SK-N-SH treated with all-trans-retinoic acid at 6 μM for 48 hours (cell line): ENCODE results near the gene TH.

Source experiments
- ARNTL ChIP-seq: fragments of 450-650 bp; formaldehyde crosslinking; IDR thresholded peaks from 2 replicates; pipeline ENCODE4 v1.5.0; 2020; ENCODE audit warnings: low read depth, mild to moderate bottlenecking, moderate library complexity, borderline replicate concordance
- BACH2 ChIP-seq: fragments of 250-450 bp; sonication (Bioruptor Pico); IDR thresholded peaks from 2 replicates; pipeline ENCODE4 v1.9.0; 2021; ENCODE audit warnings: mild to moderate bottlenecking, borderline replicate concordance
- CREB5 ChIP-seq: fragments of 250-450 bp; sonication (Bioruptor Pico); IDR thresholded peaks from 2 replicates; pipeline ENCODE4 v1.5.1; 2020; ENCODE audit warnings: low read depth, mild to moderate bottlenecking, moderate library complexity
- CSDC2 ChIP-seq: fragments of 250-450 bp; sonication (Bioruptor Pico); IDR thresholded peaks from 2 replicates; pipeline ENCODE4 v1.5.0; 2020; ENCODE audit warnings: mild to moderate bottlenecking, moderate library complexity
- ISL1 ChIP-seq: fragments of 250-450 bp; sonication (Bioruptor Pico); IDR thresholded peaks from 2 replicates; pipeline ENCODE4 v2.1.2; 2022; ENCODE audit warnings: mild to moderate bottlenecking, moderate library complexity
- OSR1 ChIP-seq: fragments of 250-450 bp; sonication (Bioruptor Pico); IDR thresholded peaks from 2 replicates; pipeline ENCODE4 v1.8.0; 2022; ENCODE audit warnings: moderate library complexity, mild to moderate bottlenecking, inconsistent platforms
- RARB ChIP-seq: fragments of 250-450 bp; sonication (Bioruptor Pico); IDR thresholded peaks from 2 replicates; pipeline ENCODE4 v1.8.0; 2021; ENCODE audit warnings: mild to moderate bottlenecking, moderate library complexity
- TOX ChIP-seq: fragments of 250-450 bp; sonication (Bioruptor Pico); IDR thresholded peaks from 2 replicates; pipeline ENCODE4 v1.8.0; 2021; ENCODE audit warnings: mild to moderate bottlenecking, moderate library complexity, borderline replicate concordance
- ZFP3 ChIP-seq: fragments of 250-450 bp; sonication (Bioruptor Pico); IDR thresholded peaks from 2 replicates; pipeline ENCODE4 v1.5.0; 2020; ENCODE audit warnings: mild to moderate bottlenecking, moderate library complexity
- ZFP30 ChIP-seq: fragments of 450-650 bp; formaldehyde crosslinking; IDR thresholded peaks from 2 replicates; pipeline ENCODE4 v1.5.0; 2022; ENCODE audit warnings: mild to moderate bottlenecking, moderate library complexity
- ZNF70 ChIP-seq: fragments of 450-650 bp; formaldehyde crosslinking; IDR thresholded peaks from 2 replicates; pipeline ENCODE4 v1.5.0; 2020; ENCODE audit warnings: mild to moderate bottlenecking, moderate library complexity
- TF ChIP-seq, protein P1 (sequence below): fragments of 250-450 bp; sonication (Bioruptor Pico); IDR thresholded peaks from 2 replicates; pipeline ENCODE4 v1.8.0; 2020; ENCODE audit warnings: mild to moderate bottlenecking, moderate library complexity, borderline replicate concordance
- TF ChIP-seq, protein P2 (sequence below): fragments of 250-450 bp; sonication (Bioruptor Pico); IDR thresholded peaks from 2 replicates; pipeline ENCODE4 v1.5.1; 2021; ENCODE audit warnings: mild to moderate bottlenecking, moderate library complexity

DNA sequence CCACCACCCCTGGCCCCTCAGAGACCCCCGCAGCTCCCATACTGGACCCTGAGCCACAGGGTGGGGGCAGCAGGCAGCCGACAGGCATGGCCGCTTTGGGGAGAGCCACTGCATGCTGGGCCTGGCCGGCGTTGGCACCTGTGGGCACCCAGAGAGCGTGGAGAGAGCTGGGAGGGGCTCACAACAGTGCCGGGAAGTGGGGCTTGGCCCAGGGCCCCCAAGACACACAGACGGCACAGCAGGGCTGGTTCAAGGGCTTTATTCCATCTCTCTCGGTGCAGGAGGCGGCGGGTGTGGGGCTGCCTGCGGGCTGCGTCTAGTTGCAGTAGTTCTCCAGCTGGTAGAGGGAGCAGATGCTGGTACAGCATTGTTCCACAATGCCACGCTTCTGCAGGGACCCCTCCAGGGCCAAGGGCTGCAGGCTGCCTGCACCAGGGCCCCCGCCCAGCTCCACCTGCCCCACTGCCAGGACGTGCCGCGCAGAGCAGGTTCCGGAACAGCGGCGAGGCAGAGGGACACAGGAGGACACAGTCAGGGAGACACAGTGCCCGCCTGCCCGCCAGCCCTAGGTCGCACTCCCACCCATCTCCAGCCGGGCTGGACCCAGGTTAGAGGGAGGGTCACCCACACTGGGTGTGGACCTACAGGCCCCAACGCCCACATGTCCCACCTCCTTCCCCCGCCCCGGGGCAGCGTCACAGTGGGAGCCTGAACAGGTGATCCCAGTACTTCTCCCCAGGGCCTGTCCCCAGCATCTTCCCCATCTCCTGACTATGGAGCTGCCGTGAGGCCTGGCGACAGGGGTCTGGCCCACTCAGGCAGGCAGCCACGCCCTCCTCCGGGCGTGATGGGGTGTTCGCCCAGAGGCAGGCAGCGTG, 11.8 kb downstream of the TH start:
- TF ChIP-seq RARB (CRISPR knock-in tag) (no peak), ISL1 (no peak), OSR1 (CRISPR knock-in tag) (no peak), CREB5 (CRISPR knock-in tag) (no peak), ZNF70 (CRISPR knock-in tag) (no peak), BACH2 (CRISPR knock-in tag) (no peak), ZFP30 (no peak), CSDC2 (no peak), TOX (no peak), ZFP3 (CRISPR knock-in tag) (no peak), ARNTL (no peak)
- TF ChIP-seq, protein P1, sequence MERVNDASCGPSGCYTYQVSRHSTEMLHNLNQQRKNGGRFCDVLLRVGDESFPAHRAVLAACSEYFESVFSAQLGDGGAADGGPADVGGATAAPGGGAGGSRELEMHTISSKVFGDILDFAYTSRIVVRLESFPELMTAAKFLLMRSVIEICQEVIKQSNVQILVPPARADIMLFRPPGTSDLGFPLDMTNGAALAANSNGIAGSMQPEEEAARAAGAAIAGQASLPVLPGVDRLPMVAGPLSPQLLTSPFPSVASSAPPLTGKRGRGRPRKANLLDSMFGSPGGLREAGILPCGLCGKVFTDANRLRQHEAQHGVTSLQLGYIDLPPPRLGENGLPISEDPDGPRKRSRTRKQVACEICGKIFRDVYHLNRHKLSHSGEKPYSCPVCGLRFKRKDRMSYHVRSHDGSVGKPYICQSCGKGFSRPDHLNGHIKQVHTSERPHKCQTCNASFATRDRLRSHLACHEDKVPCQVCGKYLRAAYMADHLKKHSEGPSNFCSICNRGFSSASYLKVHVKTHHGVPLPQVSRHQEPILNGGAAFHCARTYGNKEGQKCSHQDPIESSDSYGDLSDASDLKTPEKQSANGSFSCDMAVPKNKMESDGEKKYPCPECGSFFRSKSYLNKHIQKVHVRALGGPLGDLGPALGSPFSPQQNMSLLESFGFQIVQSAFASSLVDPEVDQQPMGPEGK (CRISPR knock-in tag), result no peak
- TF ChIP-seq, protein P2, sequence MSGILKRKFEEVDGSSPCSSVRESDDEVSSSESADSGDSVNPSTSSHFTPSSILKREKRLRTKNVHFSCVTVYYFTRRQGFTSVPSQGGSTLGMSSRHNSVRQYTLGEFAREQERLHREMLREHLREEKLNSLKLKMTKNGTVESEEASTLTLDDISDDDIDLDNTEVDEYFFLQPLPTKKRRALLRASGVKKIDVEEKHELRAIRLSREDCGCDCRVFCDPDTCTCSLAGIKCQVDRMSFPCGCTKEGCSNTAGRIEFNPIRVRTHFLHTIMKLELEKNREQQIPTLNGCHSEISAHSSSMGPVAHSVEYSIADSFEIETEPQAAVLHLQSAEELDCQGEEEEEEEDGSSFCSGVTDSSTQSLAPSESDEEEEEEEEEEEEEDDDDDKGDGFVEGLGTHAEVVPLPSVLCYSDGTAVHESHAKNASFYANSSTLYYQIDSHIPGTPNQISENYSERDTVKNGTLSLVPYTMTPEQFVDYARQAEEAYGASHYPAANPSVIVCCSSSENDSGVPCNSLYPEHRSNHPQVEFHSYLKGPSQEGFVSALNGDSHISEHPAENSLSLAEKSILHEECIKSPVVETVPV (CRISPR knock-in tag), result no peak
